ENCODE data around the gene IVL.

IVL gene

DNA sequence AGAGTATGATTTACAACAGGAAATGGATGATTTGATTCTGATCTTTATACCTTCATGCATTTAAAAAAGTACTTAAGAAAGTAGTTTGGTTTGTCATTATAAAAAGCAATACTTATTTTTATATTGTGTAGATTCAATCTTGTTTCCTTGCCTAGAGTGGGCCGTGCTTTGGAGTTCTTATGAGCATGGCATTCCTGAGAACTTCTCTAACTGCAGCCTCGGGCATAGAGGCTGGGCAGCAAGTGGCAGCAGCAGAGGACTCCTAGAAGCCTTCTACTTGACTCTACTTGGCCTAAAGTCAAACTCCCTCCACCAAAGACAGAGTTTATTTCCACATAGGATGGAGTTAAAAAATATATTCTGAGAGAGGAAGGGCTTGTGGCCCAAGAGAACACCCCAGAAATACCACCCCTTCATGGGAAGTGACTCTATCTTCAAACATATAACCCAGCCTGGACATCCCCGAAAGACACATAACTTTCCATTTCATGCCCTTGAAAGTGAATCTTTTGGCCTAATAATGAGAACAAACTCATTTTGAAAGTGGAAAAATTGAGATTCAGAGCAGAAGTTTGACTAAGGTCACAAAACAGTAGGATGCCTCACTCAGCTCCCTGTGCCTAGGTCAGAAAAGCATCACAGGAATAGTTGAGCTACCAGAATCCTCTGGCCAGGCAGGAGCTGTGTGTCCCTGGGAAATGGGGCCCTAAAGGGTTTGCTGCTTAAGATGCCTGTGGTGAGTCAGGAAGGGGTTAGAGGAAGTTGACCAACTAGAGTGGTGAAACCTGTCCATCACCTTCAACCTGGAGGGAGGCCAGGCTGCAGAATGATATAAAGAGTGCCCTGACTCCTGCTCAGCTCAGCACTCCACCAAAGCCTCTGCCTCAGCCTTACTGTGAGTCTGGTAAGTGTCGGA lies at the start of gene IVL:
TSS of gene IVL (plus strand) at position 861 of the 916 bp plus-strand sequence. CDS start 1,252 bp downstream, outside the sequence.
- DNase-seq, result no peak

- no peak for DNase-seq
These were observed 48.6 kb upstream of the IVL start, which contains the start of gene LCE7A for GRCh38 chr1:152859696-152860095. LCE7A (plus strand) TSS chr1:152859996; CDS start chr1:152860698, 702 bp downstream.

GRCh38 chr1:152860129-152860528 lies 48.2 kb upstream of the IVL start:
- no peak for DNase-seq

GRCh38 chr1:152861374-152861773 lies 47.0 kb upstream of the IVL start:
- no peak for DNase-seq

- no peak for DNase-seq
These were observed 43.9 kb upstream of the IVL start for GRCh38 chr1:152864443-152864842.

DNA sequence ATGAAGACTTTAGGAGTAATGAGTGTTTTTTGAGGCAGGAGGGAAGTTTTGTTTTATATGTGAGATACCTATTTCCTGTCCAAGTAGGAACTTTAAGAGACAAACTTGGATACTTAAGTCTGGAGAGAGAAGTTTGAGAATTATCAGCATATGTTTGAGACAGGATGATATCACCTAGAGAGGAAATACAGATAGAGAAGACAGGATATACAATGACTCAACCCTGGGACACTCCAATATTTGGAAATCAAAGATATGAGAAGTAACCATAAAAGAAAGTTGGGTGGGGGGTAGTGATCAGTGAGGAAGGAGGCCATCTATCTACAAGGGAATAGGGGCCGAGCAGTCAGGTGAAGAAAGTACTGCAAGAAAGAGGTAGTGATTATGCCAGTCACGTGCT lies 42.0 kb upstream of the IVL start:
- DNase-seq, result no peak

DNA sequence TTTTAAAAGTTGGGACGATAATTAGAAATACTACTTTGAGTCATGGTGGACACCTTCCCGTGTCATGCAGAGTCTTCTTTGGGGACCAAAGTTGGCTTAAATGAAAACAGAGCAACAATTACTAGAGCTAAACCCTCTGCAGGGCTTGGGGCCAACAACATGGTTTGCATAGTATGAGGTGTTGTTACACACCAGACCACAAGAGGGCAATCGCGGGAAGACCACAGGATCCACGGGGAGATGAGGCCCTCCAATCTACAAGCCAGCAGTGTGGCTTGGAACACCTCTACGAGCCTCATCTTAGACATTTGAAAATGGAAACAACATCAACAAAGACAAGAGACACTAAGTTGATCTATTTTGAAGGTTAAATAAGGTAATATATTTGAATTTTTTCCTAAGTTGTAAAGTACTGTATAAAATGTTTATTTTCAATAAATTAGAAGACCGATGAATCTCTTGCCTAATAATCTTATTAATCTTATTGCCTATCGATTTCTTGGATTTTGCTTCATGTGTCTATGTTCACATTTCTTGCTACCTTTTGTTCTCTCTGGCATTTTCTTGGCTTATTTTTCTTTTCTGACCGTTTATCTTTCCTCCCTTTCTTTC lies 38.4 kb upstream of the IVL start:
- no peak for DNase-seq

DNA sequence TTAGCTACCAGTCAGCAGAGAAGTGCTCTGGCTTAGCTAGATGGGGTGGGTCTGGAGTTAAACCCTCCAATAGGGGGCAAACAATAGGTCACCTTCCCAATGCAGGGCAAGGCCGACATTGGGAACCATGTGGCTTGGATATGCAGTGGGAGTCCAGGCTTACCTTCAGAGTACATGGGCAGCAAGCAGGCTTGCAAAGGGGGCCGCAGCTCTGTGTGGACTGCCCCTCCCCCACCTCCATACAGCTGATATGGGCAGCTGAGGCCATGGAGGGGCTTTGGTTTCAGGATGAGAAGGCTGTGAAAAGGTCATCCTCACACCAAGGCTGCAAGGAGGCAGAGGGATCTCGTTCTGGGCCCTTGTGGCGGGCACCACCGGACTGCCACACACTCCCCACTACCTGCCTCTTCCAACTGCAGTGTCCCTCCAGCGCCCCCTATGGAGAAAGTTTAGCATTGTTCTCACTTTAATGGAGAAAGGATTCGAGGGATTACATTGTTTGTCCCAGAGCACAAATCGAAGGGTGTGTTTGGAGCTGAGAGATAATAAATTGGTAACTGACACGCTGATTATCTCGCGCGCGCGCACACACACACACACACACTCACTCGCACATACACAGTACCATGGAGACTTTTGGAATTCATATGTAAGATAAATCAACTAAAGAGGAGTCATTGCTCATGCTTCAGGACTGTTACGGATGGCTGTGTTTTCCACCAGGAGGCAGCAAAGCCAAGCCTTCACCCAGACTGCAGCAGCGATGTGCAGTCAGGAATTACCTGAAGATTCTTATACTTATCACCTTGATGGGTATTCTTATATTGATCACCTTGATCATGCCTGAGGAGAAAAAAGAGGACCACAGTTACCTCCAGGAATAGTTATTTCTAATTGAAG lies 37.3 kb upstream of the IVL start:
- DNase-seq, result no peak

DNA sequence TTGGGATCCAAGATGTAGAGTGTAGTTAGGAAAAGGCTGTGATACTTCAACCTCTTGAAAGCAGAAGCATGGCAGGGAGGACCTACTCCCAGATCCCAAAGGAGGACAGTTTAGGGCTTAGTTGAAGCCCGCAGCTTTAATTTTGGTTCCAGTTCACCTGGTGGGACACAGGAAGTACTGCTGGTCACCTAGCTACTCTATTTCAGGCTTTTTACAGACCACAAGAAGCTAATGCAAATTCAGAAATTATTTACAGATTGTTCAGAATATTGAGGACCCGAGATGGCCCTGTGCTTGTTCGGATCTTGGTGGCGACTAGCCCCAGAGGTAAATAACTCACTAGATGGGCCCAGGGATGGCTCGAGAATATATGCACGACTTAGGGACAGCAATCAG lies 36.6 kb upstream of the IVL start:
- DNase-seq, result no peak

DNA sequence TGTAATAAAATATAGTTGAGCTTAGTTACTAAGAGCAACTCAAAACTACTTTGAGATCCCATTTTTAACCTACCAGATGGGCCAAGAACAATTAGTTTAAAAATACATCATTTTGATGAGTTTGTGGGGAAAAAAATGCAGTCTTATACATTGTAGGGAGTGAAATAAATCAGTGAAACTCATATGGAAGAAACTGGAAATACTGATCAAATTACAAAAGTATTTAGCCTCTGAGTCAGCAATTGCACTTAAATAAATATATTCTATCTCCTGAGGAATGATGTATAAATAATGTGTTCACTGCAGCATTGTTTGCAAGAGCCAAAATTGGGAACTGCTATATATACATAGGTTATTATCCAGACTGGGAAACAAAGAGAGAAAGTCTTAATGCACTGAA lies 34.9 kb upstream of the IVL start:
- no peak for DNase-seq

- no peak for DNase-seq
These were observed 31.5 kb upstream of the IVL start for GRCh38 chr1:152876827-152877226.

DNA sequence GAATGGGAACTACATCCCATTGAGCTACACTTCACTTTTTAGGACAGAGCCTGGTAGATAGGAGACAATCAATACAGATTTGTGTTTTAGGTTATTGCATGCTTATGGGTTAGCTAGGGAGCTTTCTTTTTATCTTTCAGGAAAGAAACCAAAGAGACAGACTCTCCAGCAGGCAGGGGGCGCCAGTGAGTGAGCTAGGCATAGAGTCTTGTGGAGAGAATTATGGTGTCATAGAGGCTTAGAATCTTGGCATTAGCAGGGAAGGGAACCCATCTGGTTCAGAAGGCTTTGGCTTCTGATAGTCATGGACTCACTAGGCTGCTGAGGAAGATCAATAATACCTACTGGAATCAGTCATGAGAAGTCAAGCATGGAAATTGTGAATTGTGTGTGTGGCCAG lies 30.3 kb upstream of the IVL start, which contains the start of gene SMCP:
TSS of gene SMCP (plus strand) at position 281 of the 400 bp plus-strand sequence. CDS start 6,101 bp downstream, outside the sequence.
- no peak for DNase-seq

DNA sequence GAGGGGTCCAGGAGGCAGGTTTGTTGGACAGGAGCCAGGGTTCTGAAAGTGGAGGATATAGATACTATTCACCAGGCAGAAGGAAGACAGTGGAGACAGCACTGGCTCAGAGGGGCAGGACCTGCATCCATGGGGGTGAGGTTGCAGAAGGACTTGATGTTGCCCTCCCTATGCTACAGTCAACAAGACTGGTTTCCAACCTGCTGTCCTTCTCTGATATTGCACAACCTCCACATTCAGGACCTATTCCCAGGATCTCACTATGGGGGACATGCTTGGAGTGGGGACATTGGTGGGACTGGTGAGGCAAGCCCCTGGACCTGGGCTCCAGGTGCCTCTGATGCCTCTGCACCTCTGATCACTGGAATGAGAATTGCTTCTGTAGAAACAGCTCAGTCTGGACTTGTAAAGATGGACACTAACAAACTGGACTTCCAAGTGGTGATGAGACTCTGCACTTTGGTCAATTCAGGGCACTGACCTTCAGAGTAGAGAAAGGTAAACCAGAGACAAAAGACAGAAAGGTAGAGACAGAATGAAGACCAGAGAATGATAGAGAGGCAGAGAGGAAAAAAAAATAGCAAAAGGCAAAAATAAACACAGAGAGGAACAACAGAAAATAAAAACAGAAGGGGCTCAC lies 28.7 kb upstream of the IVL start:
- no peak for DNase-seq

DNA sequence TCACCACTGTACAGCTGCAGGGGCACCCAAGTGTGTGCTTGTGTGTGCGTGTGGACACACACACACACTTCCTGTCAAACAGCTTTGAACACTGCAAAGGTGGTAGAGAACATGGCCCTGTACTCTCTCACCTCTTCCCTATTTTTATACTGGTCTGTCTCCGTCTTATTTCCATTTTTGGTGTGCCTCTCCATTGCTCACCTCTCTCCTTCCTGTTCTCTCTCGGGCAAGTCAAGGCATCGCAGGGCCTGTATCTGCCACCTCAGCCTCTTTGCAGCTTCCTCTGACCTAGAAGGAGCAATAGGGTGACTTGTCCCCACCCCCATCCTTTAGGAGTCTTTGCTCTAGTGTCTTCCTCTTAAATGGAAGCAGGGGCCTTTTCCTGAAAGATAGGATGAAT lies 28.0 kb upstream of the IVL start:
- DNase-seq, result no peak

DNA sequence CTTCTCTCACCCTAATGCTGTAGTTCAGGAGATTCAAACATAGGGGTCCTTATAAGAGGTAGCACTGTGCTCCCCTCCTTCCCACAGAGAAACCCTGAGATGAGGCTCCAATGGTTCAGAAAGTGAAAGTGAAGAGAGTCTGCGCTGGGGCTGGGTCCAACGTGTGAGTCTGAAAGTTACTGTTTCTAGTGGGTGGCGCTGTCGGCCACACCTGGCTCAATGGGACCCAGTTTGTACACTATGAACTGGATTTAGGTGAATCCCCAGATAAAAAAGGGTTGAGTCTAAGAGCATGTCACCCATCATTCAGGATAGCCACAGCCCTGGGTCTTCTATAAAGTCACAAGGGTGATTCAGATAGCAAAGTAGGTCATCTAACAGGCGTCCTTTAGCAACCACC lies 27.4 kb upstream of the IVL start:
- DNase-seq, result no peak

- no peak for DNase-seq
These were observed 24.3 kb upstream of the IVL start for GRCh38 chr1:152884085-152884484.

DNA sequence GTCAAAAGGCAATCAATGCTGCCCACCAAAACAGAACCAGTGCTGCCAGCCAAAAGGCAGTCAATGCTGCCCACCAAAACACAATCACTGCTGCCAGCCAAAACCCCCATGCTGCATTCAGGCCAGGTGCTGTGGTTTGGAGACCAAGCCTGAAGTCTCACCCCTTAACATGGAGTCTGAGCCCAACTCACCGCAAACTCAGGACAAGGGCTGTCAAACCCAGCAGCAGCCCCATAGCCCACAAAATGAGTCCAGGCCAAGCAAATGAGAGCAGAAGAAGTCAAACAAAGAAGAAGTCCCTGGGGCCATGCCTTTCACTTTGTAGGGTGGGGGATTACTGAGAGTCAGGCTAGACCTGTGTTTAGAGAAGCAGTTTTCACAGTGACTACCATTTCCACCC lies 23.8 kb upstream of the IVL start:
- no peak for DNase-seq

DNA sequence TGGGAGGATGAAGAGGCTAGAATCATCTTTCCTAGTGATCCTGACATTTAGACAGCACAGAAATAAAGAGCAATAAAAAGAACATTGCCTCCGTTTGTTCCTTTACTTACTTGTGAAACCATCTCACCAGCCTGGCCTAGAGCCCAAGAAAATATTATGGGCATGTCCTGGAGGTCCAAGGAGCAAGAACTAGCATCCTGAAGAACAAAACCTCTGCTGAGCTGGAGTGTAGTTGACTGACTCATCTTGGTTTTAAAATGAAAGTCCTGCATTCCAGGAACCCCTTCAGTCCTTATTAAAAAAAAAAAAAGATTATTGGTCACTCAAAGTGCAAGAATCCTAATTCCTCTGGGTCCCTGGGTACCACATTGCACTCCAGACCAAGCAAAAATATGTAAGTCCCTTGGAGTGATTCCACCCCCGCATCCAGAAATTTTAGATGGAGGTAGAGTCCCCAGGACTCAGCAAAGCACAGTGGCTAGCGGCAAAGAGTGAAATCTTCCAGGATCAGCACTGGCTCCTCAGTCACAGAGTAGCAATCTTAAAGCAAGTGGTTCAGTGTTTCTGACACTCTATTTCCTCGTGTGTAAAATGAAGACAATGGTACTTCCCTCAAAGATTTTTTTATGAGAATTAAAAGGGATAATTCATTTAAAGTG lies 23.3 kb upstream of the IVL start:
- no peak for DNase-seq

DNA sequence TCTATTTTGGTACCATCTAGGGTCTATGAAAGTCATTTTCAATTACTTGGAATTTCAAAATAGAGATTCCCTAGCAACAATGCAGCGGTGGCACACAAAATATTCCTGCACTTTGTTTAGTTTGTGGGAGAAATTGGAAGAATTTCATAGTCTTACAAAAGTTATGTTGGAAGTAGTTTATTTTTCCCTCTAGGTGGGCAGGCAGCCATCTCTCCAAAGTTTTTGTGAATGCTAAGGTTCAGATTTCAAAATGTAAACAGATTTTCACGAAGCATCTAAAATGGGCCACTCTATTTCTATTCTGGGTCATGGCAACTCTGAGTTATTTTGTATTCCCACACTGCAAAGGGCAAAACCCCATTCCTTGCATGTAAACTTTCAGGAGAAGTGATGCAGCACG lies 22.3 kb upstream of the IVL start:
- DNase-seq, result no peak

- DNase-seq, result no peak
These were observed 21.5 kb upstream of the IVL start for GRCh38 chr1:152886758-152887409.

GRCh38 chr1:152888126-152888525 lies 20.2 kb upstream of the IVL start:
- DNase-seq, result no peak

- no peak for DNase-seq
These were observed 9.3 kb upstream of the IVL start for GRCh38 chr1:152899027-152899426.

All from cerebellar nuclear complex (tissue), 1 donor.